A549 (cell line): ENCODE data around the gene UNCX. TPM values are rescaled to one million over a fixed set of nuclear protein-coding genes. Genes with fewer than 3 reads are reported as not detected.

Experiments
- ATAC-seq, 2 experiments: fragments of 200-7000 bp in 1 of 2; fragments of >200 bp in 1 of 2; cut with Nextera tagmentation in 1 of 2; cut with Tn5 transposase in 1 of 2; 3 replicates each; pipeline versions ENCODE4 v1.8.0 to v1.9.1; 2018 to 2020; ENCODE audit warnings: mild to moderate bottlenecking in 1 of 2, moderate library complexity in 1 of 2
- CTCF ChIA-PET: fragments of 300-600 bp; sonication (Branson Sonifier 250); formaldehyde crosslinking; extraction: SDS; loops from one replicate; lab custom pipeline; 2021; ENCODE audit warnings: antibody characterized with exemption, inconsistent platforms; lab: Yijun Ruan, JAX
- POLR2A ChIA-PET: fragments of 350-600 bp; formaldehyde crosslinking; extraction: SDS; loops from one replicate; lab custom pipeline; 2021; ENCODE audit warnings: antibody characterized with exemption, inconsistent platforms; lab: Yijun Ruan, JAX
- DNase-seq, 2 experiments: peaks; one replicate each; pipeline versions ENCODE4 v3.0.0 to v3.0.0-alpha.2; 2011 to 2016; ENCODE audit warnings: low read depth in 1 of 2, low spot score in 1 of 2
- FAIRE-seq: peaks from 2 replicates; lab custom pipeline; 2011; peaks lifted over from hg19 to GRCh38; lab: Jason Lieb, UNC
- H3K27ac ChIP-seq, 2 experiments: fragments of >200 bp; sonication (Bioruptor Twin); formaldehyde crosslinking; 3 replicates each; pipeline ENCODE4 v1.5.1; 2016 to 2017
- H3K4me1 ChIP-seq: fragments of >200 bp; sonication (Bioruptor Twin); formaldehyde crosslinking; 3 replicates; pipeline ENCODE4 v1.6.1; 2016
- H3K4me2 ChIP-seq: fragments of >200 bp; sonication (Bioruptor Twin); formaldehyde crosslinking; 3 replicates; pipeline ENCODE4 v1.6.1; 2016
- H3K4me3 ChIP-seq: fragments of >200 bp; sonication (Bioruptor Twin); formaldehyde crosslinking; 3 replicates; pipeline ENCODE4 v1.5.1; 2016
- H3K9me3 ChIP-seq: fragments of >200 bp; sonication (Bioruptor Twin); formaldehyde crosslinking; 3 replicates; pipeline ENCODE4 v1.6.1; 2016
- CBX8 ChIP-seq: fragments of 200-600 bp; sonication (generic); IDR thresholded peaks from 2 replicates; pipeline ENCODE4 v1.6.1; 2016
- ESRRA ChIP-seq: fragments of 150-350 bp; IDR thresholded peaks from 2 replicates; pipeline ENCODE4 v1.6.1; 2014; ENCODE audit warnings: mild to moderate bottlenecking, low read length, borderline replicate concordance
- HDAC2 ChIP-seq: fragments of 200-600 bp; sonication (generic); IDR thresholded peaks from 2 replicates; pipeline ENCODE4 v1.6.1; 2016
- HOXA7 ChIP-seq: fragments of 250-450 bp; sonication (Bioruptor Pico); IDR thresholded peaks from 2 replicates; pipeline ENCODE4 v1.5.0; 2020; ENCODE audit warnings: mild to moderate bottlenecking, moderate library complexity
- HOXB13 ChIP-seq: fragments of 250-450 bp; sonication (Bioruptor Pico); IDR thresholded peaks from 2 replicates; pipeline ENCODE4 v1.5.0; 2020; ENCODE audit warnings: low read depth, mild to moderate bottlenecking, moderate library complexity
- HOXB5 ChIP-seq: fragments of 250-450 bp; sonication (Bioruptor Pico); IDR thresholded peaks from 2 replicates; pipeline ENCODE4 v1.5.0; 2020; ENCODE audit warnings: mild to moderate bottlenecking, moderate library complexity
- MAFK ChIP-seq: fragments of 450-650 bp; IDR thresholded peaks from 2 replicates; pipeline ENCODE4 v1.6.1; 2014; ENCODE audit not compliant: partially characterized antibody
- MAZ ChIP-seq: fragments of 150-350 bp; IDR thresholded peaks from 2 replicates; pipeline ENCODE4 v1.6.1; 2014; ENCODE audit warnings: antibody characterized with exemption, low read depth, low read length, borderline replicate concordance
- MYC ChIP-seq: IDR thresholded peaks from 2 replicates; pipeline ENCODE4 v1.6.1; 2012; ENCODE audit warnings: mild to moderate bottlenecking, inconsistent platforms, low read length, improper control_type of control experiment, borderline replicate concordance
- NR3C1 ChIP-seq: fragments of >200 bp; sonication (Bioruptor Twin); formaldehyde crosslinking; IDR thresholded peaks from 3 replicates; pipeline ENCODE4 v1.6.1; 2017
- POLR2A ChIP-seq: IDR thresholded peaks from 2 replicates; pipeline ENCODE4 v1.6.1; 2012; ENCODE audit warnings: mild to moderate bottlenecking, low read length
- RAD21 ChIP-seq, 2 experiments: fragments of >200 bp in 1 of 2; sonication (Bioruptor Twin) in 1 of 2; formaldehyde crosslinking in 1 of 2; IDR thresholded peaks in 1 of 2; conservative IDR thresholded peaks in 1 of 2; 2 replicates in 1 of 2; 3 replicates in 1 of 2; pipeline ENCODE4 v1.6.1; 2012 to 2018; ENCODE audit warnings: inconsistent platforms in 1 of 2
- SREBF2 ChIP-seq: fragments of 450-650 bp; IDR thresholded peaks from 2 replicates; pipeline ENCODE4 v1.6.1; 2014; ENCODE audit warnings: mild to moderate bottlenecking, moderate library complexity
- TP53 ChIP-seq: fragments of 250-450 bp; sonication (Bioruptor Pico); IDR thresholded peaks from 2 replicates; pipeline ENCODE4 v1.5.0; 2021; ENCODE audit warnings: mild to moderate bottlenecking, moderate library complexity
- ZSCAN20 ChIP-seq: fragments of 250-450 bp; sonication (Bioruptor Pico); IDR thresholded peaks from 2 replicates; pipeline ENCODE4 v1.8.0; 2022; ENCODE audit warnings: mild to moderate bottlenecking, moderate library complexity
- WGBS: methylation state at CpG from one replicate; pipeline ENCODE4 v1.1.6; 2017; ENCODE audit errors: missing lambda C conversion rate; 5-methylcytosine and 5-hydroxymethylcytosine counted together
- polyA plus RNA-seq, 4 experiments: library from polyadenylated mRNA; depleted of rRNA in 3 of 4; stranded (reverse); fragments of >200 nt; fragmentation: RNase III in 1 of 4; extraction: RNeasy Plus Mini Kit Qiagen cat#74134 plus additional on column Dnase treatment in 1 of 4; gene quantifications; 2 replicates in 3 of 4; 3 replicates in 1 of 4; pipeline ENCODE4 v1.2.3, GENCODE V29; 2011 to 2017
- TF ChIP-seq, protein P1 (sequence below): fragments of 250-450 bp; sonication (Bioruptor Pico); IDR thresholded peaks from 2 replicates; pipeline ENCODE4 v1.5.0; 2020; ENCODE audit warnings: low read depth, mild to moderate bottlenecking, moderate library complexity
- TF ChIP-seq, protein P2 (sequence below): fragments of >200 bp; sonication (Bioruptor Twin); formaldehyde crosslinking; IDR thresholded peaks from 3 replicates; pipeline ENCODE4 v1.5.1; 2016
- TF ChIP-seq, protein P3 (sequence below): fragments of >200 bp; sonication (Bioruptor Twin); formaldehyde crosslinking; IDR thresholded peaks from 2 replicates; pipeline ENCODE4 v1.6.1; 2016
- TF ChIP-seq, protein P4 (sequence below): fragments of 200-600 bp; sonication (generic); IDR thresholded peaks from 2 replicates; pipeline ENCODE4 v1.6.1; 2016; ENCODE audit warnings: antibody characterized with exemption, mild to moderate bottlenecking, moderate library complexity
- TF ChIP-seq, protein P5 (sequence below): fragments of 150-350 bp; IDR thresholded peaks from 2 replicates; pipeline ENCODE4 v1.6.1; 2014; ENCODE audit warnings: low read depth, mild to moderate bottlenecking, low read length
- TF ChIP-seq, protein P6 (sequence below): IDR thresholded peaks from 2 replicates; pipeline ENCODE4 v1.6.1; 2012

UNCX gene
- polyA plus RNA-seq, 2 of the 4 experiments (the other 2 are of a cell fraction): not detected

DNA sequence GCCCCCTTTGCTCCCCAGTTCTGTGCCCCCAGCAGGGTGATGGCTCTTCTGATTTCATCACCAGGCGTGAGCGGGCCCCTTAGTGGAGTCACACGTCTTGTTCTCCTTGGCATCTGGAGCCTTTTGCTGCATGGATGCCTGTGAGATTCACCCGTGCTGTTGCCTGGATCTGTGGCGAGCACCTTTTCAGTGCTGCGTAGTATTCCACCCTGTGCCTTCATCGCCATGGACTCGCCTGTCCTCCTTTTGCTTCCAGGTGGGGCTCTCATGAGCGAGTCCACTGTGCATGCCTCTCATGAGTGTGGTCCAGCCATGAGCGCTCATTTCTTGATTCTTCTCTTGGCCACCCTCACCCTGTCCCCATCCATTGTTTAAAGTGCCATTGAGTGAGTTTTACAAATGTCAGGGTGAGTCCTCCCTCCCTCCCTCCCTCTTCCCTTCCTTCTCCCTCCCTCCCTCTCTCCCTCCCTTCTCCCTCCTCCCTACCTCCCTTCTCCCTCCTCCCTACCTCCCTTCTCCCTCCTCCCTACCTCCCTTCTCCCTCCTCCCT is 44.0 kb downstream of the UNCX start (continued):
- TF ChIP-seq ESRRA: no peak
- no peak for TF ChIP-seq POLR2A
- TF ChIP-seq, protein P1, sequence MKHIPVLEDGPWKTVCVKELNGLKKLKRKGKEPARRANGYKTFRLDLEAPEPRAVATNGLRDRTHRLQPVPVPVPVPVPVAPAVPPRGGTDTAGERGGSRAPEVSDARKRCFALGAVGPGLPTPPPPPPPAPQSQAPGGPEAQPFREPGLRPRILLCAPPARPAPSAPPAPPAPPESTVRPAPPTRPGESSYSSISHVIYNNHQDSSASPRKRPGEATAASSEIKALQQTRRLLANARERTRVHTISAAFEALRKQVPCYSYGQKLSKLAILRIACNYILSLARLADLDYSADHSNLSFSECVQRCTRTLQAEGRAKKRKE: no peak
- TF ChIP-seq, protein P2, sequence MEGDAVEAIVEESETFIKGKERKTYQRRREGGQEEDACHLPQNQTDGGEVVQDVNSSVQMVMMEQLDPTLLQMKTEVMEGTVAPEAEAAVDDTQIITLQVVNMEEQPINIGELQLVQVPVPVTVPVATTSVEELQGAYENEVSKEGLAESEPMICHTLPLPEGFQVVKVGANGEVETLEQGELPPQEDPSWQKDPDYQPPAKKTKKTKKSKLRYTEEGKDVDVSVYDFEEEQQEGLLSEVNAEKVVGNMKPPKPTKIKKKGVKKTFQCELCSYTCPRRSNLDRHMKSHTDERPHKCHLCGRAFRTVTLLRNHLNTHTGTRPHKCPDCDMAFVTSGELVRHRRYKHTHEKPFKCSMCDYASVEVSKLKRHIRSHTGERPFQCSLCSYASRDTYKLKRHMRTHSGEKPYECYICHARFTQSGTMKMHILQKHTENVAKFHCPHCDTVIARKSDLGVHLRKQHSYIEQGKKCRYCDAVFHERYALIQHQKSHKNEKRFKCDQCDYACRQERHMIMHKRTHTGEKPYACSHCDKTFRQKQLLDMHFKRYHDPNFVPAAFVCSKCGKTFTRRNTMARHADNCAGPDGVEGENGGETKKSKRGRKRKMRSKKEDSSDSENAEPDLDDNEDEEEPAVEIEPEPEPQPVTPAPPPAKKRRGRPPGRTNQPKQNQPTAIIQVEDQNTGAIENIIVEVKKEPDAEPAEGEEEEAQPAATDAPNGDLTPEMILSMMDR: no peak

DNA sequence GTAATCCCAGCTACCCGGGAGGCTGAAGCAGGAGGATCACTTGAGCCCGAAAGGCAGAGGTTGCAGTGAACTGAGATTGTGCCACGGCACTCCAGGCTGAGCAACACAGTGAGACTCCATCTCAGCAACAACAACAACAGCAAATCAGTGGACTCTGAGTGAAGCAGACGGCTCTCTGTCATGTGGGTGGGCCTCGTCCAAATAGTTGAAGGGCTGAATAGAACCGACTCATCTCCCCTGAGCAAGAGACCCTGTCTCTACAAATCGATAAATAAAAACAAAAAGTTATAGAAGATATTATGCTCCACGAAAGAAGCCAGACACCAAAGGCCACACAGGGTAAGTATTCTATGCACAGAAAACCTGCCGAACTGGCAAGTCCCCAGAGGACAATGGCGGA is 45.9 kb downstream of the UNCX start:
- CTCF ChIA-PET: no interaction called here
- Histone ChIP-seq H3K27ac (no peak overlapping the region), H3K4me1 (no peaks in the 10 kb centered on the region), H3K4me3 (no peak overlapping the region), H3K9me3 (no peaks in the 10 kb centered on the region; the same call in 2 of the 3 replicates), H3K4me2 (no peak overlapping the region)
- FAIRE-seq (no peak), DNase-seq (no peak), ATAC-seq (no peak)
- 60% methylated on average over 10 of the region's 10 CpGs for WGBS
- no peak for TF ChIP-seq NR3C1
- no peak for TF ChIP-seq POLR2A
- TF ChIP-seq HOXB13: no peak
- no peak for TF ChIP-seq HDAC2
- TF ChIP-seq, protein P3, sequence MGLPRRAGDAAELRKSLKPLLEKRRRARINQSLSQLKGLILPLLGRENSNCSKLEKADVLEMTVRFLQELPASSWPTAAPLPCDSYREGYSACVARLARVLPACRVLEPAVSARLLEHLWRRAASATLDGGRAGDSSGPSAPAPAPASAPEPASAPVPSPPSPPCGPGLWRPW: no peak
- TF ChIP-seq, protein P4, sequence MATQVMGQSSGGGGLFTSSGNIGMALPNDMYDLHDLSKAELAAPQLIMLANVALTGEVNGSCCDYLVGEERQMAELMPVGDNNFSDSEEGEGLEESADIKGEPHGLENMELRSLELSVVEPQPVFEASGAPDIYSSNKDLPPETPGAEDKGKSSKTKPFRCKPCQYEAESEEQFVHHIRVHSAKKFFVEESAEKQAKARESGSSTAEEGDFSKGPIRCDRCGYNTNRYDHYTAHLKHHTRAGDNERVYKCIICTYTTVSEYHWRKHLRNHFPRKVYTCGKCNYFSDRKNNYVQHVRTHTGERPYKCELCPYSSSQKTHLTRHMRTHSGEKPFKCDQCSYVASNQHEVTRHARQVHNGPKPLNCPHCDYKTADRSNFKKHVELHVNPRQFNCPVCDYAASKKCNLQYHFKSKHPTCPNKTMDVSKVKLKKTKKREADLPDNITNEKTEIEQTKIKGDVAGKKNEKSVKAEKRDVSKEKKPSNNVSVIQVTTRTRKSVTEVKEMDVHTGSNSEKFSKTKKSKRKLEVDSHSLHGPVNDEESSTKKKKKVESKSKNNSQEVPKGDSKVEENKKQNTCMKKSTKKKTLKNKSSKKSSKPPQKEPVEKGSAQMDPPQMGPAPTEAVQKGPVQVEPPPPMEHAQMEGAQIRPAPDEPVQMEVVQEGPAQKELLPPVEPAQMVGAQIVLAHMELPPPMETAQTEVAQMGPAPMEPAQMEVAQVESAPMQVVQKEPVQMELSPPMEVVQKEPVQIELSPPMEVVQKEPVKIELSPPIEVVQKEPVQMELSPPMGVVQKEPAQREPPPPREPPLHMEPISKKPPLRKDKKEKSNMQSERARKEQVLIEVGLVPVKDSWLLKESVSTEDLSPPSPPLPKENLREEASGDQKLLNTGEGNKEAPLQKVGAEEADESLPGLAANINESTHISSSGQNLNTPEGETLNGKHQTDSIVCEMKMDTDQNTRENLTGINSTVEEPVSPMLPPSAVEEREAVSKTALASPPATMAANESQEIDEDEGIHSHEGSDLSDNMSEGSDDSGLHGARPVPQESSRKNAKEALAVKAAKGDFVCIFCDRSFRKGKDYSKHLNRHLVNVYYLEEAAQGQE: no peak
- TF ChIP-seq MYC: no peak
- TF ChIP-seq, protein P5, sequence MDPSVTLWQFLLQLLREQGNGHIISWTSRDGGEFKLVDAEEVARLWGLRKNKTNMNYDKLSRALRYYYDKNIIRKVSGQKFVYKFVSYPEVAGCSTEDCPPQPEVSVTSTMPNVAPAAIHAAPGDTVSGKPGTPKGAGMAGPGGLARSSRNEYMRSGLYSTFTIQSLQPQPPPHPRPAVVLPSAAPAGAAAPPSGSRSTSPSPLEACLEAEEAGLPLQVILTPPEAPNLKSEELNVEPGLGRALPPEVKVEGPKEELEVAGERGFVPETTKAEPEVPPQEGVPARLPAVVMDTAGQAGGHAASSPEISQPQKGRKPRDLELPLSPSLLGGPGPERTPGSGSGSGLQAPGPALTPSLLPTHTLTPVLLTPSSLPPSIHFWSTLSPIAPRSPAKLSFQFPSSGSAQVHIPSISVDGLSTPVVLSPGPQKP: no peak
- no peak for TF ChIP-seq TP53 (CRISPR knock-in tag)
- TF ChIP-seq CBX8: no peak
- no peak for TF ChIP-seq HOXA7 (CRISPR knock-in tag)
- no peak for TF ChIP-seq ESRRA
- TF ChIP-seq, protein P2: no peak
- TF ChIP-seq, protein P6, sequence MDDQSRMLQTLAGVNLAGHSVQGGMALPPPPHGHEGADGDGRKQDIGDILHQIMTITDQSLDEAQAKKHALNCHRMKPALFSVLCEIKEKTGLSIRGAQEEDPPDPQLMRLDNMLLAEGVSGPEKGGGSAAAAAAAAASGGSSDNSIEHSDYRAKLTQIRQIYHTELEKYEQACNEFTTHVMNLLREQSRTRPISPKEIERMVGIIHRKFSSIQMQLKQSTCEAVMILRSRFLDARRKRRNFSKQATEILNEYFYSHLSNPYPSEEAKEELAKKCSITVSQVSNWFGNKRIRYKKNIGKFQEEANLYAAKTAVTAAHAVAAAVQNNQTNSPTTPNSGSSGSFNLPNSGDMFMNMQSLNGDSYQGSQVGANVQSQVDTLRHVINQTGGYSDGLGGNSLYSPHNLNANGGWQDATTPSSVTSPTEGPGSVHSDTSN: no peak
- TF ChIP-seq HOXB5 (CRISPR knock-in tag): no peak
- TF ChIP-seq ZSCAN20 (CRISPR knock-in tag): no peak
- TF ChIP-seq MAZ: no peak
- TF ChIP-seq RAD21 (conservative IDR thresholded peaks at IDR 0.05 in 1 of 2, IDR thresholded peaks at IDR 0.05 in 1 of 2): no peak
- no peak for TF ChIP-seq MAFK
- no peak for TF ChIP-seq SREBF2
- POLR2A ChIA-PET: no interaction called here
